DND-41 (cell line): ENCODE results near the gene PMEPA1.

Experiments used
- ATAC-seq: fragments of 200-7000 bp; cut with Tn5 transposase; 3 replicates; pipeline ENCODE4 v1.9.1; 2021; ENCODE audit warnings: low read depth; ENCODE audit not compliant: insufficient read depth
- DNase-seq: peaks from one replicate; pipeline ENCODE4 v3.0.0-alpha.2; 2020
- H2AFZ ChIP-seq: 2 replicates; pipeline ENCODE4 v1.6.0; 2012; ENCODE audit warnings: low read depth, low read length
- H3K27ac ChIP-seq: 2 replicates; pipeline ENCODE4 v1.5.1; 2012; ENCODE audit warnings: low read length, inconsistent platforms
- H3K27me3 ChIP-seq: fragments of 200-600 bp; sonication (generic); 2 replicates; pipeline ENCODE4 v1.6.0; 2012; ENCODE audit warnings: low read length, mild to moderate bottlenecking, inconsistent platforms; ENCODE audit not compliant: insufficient read depth, poor library complexity
- H3K36me3 ChIP-seq: 2 replicates; pipeline ENCODE4 v1.5.1; 2012; ENCODE audit warnings: low read length, inconsistent platforms; ENCODE audit not compliant: insufficient read depth
- H3K4me1 ChIP-seq: 2 replicates; pipeline ENCODE4 v1.5.1; 2012; ENCODE audit warnings: mild to moderate bottlenecking, low read length; ENCODE audit not compliant: insufficient read depth
- H3K4me2 ChIP-seq: 2 replicates; pipeline ENCODE4 v1.6.0; 2012; ENCODE audit warnings: mild to moderate bottlenecking, moderate library complexity, low read length, inconsistent platforms; ENCODE audit not compliant: insufficient read depth
- H3K4me3 ChIP-seq, 2 experiments: fragments of 200-600 bp in 1 of 2; shearing (Covaris generic) in 1 of 2; 2 replicates each; pipeline ENCODE4 v1.5.1; 2012 to 2016; ENCODE audit warnings: inconsistent platforms in 2 of 2, low read length in 2 of 2, mild to moderate bottlenecking in 2 of 2, low read depth in 1 of 2, moderate library complexity in 1 of 2
- H3K79me2 ChIP-seq: 2 replicates; pipeline ENCODE4 v1.6.0; 2012; ENCODE audit warnings: low read length, inconsistent platforms; ENCODE audit not compliant: insufficient read depth
- H3K9ac ChIP-seq: 2 replicates; pipeline ENCODE4 v1.6.0; 2012; ENCODE audit warnings: low read depth, mild to moderate bottlenecking, inconsistent platforms, low read length, moderate library complexity
- H3K9me3 ChIP-seq: 2 replicates; pipeline ENCODE4 v1.5.1; 2012; ENCODE audit warnings: low read length, moderate library complexity, mild to moderate bottlenecking, inconsistent platforms; ENCODE audit not compliant: insufficient read depth, severe bottlenecking
- H4K20me1 ChIP-seq: 2 replicates; pipeline ENCODE4 v1.6.0; 2012; ENCODE audit warnings: low read length; ENCODE audit not compliant: insufficient read depth
- EZH2 ChIP-seq: IDR thresholded peaks from 3 replicates; pipeline ENCODE4 v1.6.1; 2012; ENCODE audit warnings: borderline replicate concordance, low read depth, mild to moderate bottlenecking, moderate library complexity, low read length, inconsistent platforms; ENCODE audit not compliant: severe bottlenecking
- TF ChIP-seq, protein P1 (sequence below): IDR thresholded peaks from 2 replicates; pipeline ENCODE4 v1.5.1; 2012; ENCODE audit warnings: borderline replicate concordance, low read length, moderate library complexity, mild to moderate bottlenecking; ENCODE audit not compliant: poor library complexity, severe bottlenecking; ENCODE audit errors: extremely low read depth

PMEPA1 gene

GRCh38 chr20:57753332-57754164 is 43.7 kb upstream of the PMEPA1 start:
- Histone ChIP-seq H3K4me2 (no peak overlapping the region), H4K20me1 (no peaks in the 10 kb centered on the region; the same call in 1 of the 2 replicates), H3K79me2 (no peaks in the 10 kb centered on the region), H3K27me3 (peaks cover 22% of the 10 kb centered on the region), H3K9me3 (no peaks in the 10 kb centered on the region), H2AFZ (no peak overlapping the region), H3K27ac (no peak overlapping the region), H3K36me3 (no peaks in the 10 kb centered on the region), H3K4me1 (no peaks in the 10 kb centered on the region), H3K4me3 (no peak overlapping the region), H3K9ac (no peak overlapping the region)
- ATAC-seq = no peak
- no peak for DNase-seq
- TF ChIP-seq, protein P1, sequence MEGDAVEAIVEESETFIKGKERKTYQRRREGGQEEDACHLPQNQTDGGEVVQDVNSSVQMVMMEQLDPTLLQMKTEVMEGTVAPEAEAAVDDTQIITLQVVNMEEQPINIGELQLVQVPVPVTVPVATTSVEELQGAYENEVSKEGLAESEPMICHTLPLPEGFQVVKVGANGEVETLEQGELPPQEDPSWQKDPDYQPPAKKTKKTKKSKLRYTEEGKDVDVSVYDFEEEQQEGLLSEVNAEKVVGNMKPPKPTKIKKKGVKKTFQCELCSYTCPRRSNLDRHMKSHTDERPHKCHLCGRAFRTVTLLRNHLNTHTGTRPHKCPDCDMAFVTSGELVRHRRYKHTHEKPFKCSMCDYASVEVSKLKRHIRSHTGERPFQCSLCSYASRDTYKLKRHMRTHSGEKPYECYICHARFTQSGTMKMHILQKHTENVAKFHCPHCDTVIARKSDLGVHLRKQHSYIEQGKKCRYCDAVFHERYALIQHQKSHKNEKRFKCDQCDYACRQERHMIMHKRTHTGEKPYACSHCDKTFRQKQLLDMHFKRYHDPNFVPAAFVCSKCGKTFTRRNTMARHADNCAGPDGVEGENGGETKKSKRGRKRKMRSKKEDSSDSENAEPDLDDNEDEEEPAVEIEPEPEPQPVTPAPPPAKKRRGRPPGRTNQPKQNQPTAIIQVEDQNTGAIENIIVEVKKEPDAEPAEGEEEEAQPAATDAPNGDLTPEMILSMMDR = no peak
- no peak for TF ChIP-seq EZH2

GRCh38 chr20:57751411-57751810 is 41.6 kb upstream of the PMEPA1 start:
- TF ChIP-seq EZH2 = no peak
- TF ChIP-seq, protein P1 = no peak
- no peaks in the 10 kb centered on the region for H3K79me2 ChIP-seq
- no peak overlapping the region for H3K9ac ChIP-seq
- no peak for ATAC-seq
- no peaks in the 10 kb centered on the region for H3K36me3 ChIP-seq
- H3K9me3 ChIP-seq = no peaks in the 10 kb centered on the region
- H4K20me1 ChIP-seq = no peaks in the 10 kb centered on the region; the same call in 1 of the 2 replicates
- no peak overlapping the region for H2AFZ ChIP-seq
- peaks cover 12% of the 10 kb centered on the region for H3K27me3 ChIP-seq
- H3K27ac ChIP-seq = no peak overlapping the region
- H3K4me2 ChIP-seq = no peak overlapping the region
- H3K4me1 ChIP-seq = no peaks in the 10 kb centered on the region
- no peak for DNase-seq
- H3K4me3 ChIP-seq = no peak overlapping the region

GRCh38 chr20:57749869-57750268 is 40.1 kb upstream of the PMEPA1 start:
- Histone ChIP-seq H3K4me1 (no peaks in the 10 kb centered on the region), H3K4me3 (no peak overlapping the region), H3K27me3 (peaks cover 12% of the 10 kb centered on the region), H3K27ac (no peak overlapping the region), H2AFZ (no peak overlapping the region), H3K4me2 (no peak overlapping the region), H3K36me3 (no peaks in the 10 kb centered on the region), H3K9me3 (no peaks in the 10 kb centered on the region), H4K20me1 (no peaks in the 10 kb centered on the region; the same call in 1 of the 2 replicates), H3K79me2 (no peaks in the 10 kb centered on the region), H3K9ac (no peak overlapping the region)
- DNase-seq = no peak
- no peak for ATAC-seq
- no peak for TF ChIP-seq EZH2
- TF ChIP-seq, protein P1 = no peak
